ENCODE data around the gene F2. TPM values are rescaled to one million over a fixed set of nuclear protein-coding genes. Genes with fewer than 3 reads are reported as not detected.

The F2 gene
- total and polyA plus RNA-seq, 4 donors, result 0.29 to 0.39 TPM; not detected in 2

DNA sequence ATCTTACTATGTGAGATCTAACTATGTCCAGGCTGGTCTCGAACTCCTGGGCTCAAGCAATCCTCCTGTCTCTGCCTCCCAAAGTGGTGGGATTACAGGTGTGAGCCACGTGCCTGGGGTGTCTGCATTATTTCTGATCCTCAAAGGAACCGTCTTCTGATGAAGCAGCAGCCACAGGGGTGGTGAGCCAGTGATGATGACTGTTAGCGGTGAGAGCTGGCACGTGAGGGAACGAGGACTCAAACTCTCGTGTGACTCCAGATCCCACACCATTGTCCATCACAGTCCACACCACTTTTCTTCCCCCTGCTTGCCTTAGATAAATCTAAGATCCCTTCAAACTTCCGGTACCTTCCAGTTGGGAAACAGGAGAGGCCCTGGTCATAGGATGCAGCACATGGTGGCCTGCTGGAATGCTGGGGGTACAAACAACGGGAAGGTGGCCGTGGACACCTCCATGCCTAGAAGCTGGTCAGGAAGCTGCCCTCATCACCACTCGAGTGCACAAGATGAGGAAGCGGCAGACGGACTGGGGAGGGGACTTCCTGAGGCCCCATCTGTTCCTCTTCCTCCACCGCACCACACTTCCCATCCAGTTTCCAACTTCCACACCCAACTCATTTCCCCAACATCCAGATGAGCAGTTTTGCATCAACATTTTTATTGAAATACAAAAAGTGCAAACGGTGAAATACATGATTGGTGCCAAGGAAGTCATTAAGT lies 42.4 kb upstream of the F2 start:
- 86% methylated on average over 14 of the region's 15 CpGs for WGBS (ENCODE audit: insufficient coverage)
- Histone ChIP-seq H3K9me3 (ENCODE audit: control insufficient read depth, insufficient read depth, low read length) (no peaks in the 10 kb centered on the region), H3K27ac (ENCODE audit: low read depth, low read length) (no peak overlapping the region), H3K27me3 (ENCODE audit: control insufficient read depth, insufficient read depth, low read length) (no peaks in the 10 kb centered on the region), H3K4me1 (ENCODE audit: control insufficient read depth, insufficient read depth, low read length) (peaks cover 16% of the 10 kb centered on the region), H3K4me3 (ENCODE audit: low read depth, low read length) (no peak overlapping the region), H3K36me3 (ENCODE audit: control insufficient read depth, insufficient read depth, low read length) (peaks cover 92% of the 10 kb centered on the region)
- DNase-seq (ENCODE audit: low read depth in 4 of 6, low spot score in 6 of 6), result no peak

DNA sequence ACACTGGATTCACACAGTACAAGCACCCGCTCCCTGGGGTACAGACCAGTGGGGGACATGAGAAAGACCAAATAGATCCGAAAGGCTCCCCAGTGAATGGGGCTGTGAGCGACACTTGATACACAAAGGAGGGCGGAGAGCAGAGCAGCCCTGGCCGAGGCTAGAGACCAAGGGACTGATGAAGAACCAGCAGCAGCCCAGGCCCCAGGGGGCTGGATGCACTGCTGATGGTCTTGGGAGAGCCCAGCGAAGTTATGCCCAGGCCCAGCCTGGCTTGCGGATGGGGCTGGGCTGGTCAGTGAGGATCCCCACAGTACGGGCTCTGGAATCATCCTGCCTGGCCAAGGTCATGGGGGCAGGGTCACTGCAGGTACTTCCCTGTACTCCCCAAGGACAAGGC lies 41.8 kb upstream of the F2 start:
- no peak for DNase-seq (ENCODE audit: low read depth in 4 of 6, low spot score in 6 of 6)
- Histone ChIP-seq H3K27me3 (ENCODE audit: control insufficient read depth, insufficient read depth, low read length) (no peaks in the 10 kb centered on the region), H3K36me3 (ENCODE audit: control insufficient read depth, insufficient read depth, low read length) (peaks cover 92% of the 10 kb centered on the region), H3K4me3 (ENCODE audit: low read depth, low read length) (no peak overlapping the region), H3K27ac (ENCODE audit: low read depth, low read length) (no peak overlapping the region), H3K4me1 (ENCODE audit: control insufficient read depth, insufficient read depth, low read length) (peaks cover 16% of the 10 kb centered on the region), H3K9me3 (ENCODE audit: control insufficient read depth, insufficient read depth, low read length) (no peaks in the 10 kb centered on the region)
- 78% methylated on average over 8 of the region's 8 CpGs for WGBS (ENCODE audit: insufficient coverage)

DNA sequence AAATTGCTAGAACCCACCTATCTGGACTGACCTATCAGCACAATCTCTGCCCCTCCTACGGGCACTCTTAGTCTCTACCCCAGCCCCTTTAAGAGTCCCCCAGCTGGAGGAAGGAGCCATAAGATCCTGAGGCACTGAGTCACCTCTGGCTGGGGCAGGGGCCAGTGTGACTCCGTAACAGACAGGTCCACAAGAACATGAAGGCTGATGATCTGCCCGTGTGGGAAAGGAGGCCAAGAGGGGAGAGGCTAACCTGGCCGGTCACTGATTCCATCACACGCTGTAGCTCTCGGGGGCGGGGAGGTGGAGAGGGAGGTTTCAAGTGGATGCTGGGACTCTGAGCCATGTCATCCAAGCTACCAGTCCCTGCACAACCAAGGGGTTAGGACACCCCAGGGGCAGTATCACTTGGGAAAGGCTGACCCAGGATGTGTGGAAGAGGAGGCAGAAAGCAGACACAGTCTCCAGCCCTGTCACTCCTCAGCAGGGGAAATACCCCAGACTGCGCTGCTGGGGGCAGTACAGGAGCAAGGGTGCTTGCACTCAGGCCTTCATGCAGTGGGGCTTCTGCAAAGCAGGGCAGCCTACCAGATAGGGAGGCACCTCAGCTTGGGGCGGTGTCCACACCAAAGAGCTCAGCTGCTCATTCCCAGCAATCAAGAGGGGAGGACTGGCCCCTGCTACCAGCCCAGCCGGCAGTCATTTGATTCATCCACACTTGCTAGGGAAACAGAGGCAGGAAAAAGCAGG lies 40.8 kb upstream of the F2 start:
- no peak for DNase-seq (ENCODE audit: low read depth in 4 of 6, low spot score in 6 of 6)
- no peaks in the 10 kb centered on the region for H3K27me3 ChIP-seq (ENCODE audit: control insufficient read depth, insufficient read depth, low read length)
- peaks cover 89% of the 10 kb centered on the region for H3K36me3 ChIP-seq (ENCODE audit: control insufficient read depth, insufficient read depth, low read length)
- no peak overlapping the region for H3K4me3 ChIP-seq (ENCODE audit: low read depth, low read length)
- WGBS (ENCODE audit: insufficient coverage), result 95% methylated on average over 5 of the region's 10 CpGs
- no peaks in the 10 kb centered on the region for H3K9me3 ChIP-seq (ENCODE audit: control insufficient read depth, insufficient read depth, low read length)
- H3K27ac ChIP-seq (ENCODE audit: low read depth, low read length), result no peak overlapping the region
- peaks cover 16% of the 10 kb centered on the region for H3K4me1 ChIP-seq (ENCODE audit: control insufficient read depth, insufficient read depth, low read length)

DNA sequence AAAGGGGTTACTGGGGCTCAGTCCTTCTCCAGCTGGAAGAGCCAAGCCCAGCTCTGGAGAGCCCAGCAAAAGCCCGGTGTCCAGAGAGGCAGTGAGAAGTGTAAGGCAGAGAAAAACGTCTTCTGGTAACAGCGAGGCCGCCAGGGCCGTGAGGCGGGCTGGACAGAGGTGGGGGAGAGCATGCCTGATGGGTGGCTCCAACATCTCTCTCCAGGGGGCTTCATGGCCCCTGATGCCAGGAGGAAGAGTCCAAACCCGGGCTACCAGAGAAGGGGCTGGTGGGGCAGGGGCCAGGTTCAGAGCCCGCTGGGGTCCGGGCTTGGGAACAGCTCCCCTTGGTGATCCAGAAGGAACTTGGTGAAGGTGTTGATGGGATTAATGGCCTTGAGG lies 40.3 kb upstream of the F2 start:
- Histone ChIP-seq H3K27ac (ENCODE audit: low read depth, low read length) (no peak overlapping the region), H3K36me3 (ENCODE audit: control insufficient read depth, insufficient read depth, low read length) (peaks cover 89% of the 10 kb centered on the region)

DNA sequence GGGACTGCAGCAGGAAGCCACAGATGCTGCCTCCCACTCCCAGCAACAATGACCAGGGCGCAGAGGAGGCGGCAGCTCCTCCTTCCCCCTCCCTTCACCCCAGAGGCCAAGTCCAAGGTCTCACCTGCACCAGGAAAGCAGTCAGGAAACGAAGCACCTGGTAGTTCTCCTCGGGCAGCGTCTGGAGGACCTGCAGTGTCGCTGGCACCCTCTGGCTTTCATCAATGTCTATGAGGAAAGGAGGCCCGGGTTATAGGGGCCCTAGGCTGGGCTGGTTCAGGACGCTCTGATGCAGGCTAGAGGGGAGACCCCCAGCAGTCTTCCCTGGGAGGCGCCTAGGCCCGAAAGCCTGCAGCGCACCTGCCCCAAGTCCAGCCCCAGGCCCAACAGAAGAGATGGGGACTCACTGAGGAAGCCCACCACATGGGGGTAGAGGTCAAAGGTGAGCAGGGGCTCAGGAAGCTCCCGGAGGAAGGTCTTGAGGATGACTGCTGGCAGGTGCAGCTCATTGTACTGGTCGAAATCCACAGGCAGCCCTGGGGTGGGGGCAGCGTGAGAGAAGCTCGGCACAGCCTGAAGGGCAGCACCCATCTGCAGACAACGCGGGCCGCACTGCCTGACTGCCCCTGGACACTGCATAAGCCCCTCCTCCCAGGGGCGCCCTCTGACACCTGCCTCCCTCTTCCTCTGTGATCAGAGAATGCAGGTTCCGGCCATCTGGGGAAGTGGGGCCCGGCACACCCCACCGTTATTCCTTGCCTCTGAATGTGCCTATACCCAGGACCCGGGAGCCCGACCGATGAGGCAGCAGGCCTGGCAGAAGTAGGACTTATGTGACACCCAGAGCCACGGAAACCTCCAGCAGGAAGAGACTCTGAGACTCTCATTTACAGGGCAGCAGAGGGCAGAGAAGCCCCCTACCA lies 39.5 kb upstream of the F2 start:
- H3K27ac ChIP-seq (ENCODE audit: low read depth, low read length), result no peak overlapping the region
- no peaks in the 10 kb centered on the region for H3K9me3 ChIP-seq (ENCODE audit: control insufficient read depth, insufficient read depth, low read length)
- DNase-seq (ENCODE audit: low read depth in 4 of 6, low spot score in 6 of 6), result no peak
- H3K4me3 ChIP-seq (ENCODE audit: low read depth, low read length), result no peak overlapping the region
- no peaks in the 10 kb centered on the region for H3K27me3 ChIP-seq (ENCODE audit: control insufficient read depth, insufficient read depth, low read length)
- H3K36me3 ChIP-seq (ENCODE audit: control insufficient read depth, insufficient read depth, low read length), result peaks cover 85% of the 10 kb centered on the region
- peaks cover 16% of the 10 kb centered on the region for H3K4me1 ChIP-seq (ENCODE audit: control insufficient read depth, insufficient read depth, low read length)
- WGBS (ENCODE audit: insufficient coverage), result 96% methylated on average over 25 of the region's 26 CpGs

More for the DNA sequence above, 40.3 kb upstream of the F2 start:
- Histone ChIP-seq H3K4me3 (ENCODE audit: low read depth, low read length) (no peak overlapping the region), H3K27me3 (ENCODE audit: control insufficient read depth, insufficient read depth, low read length) (no peaks in the 10 kb centered on the region), H3K4me1 (ENCODE audit: control insufficient read depth, insufficient read depth, low read length) (peaks cover 16% of the 10 kb centered on the region), H3K9me3 (ENCODE audit: control insufficient read depth, insufficient read depth, low read length) (no peaks in the 10 kb centered on the region)
- no peak for DNase-seq (ENCODE audit: low read depth in 4 of 6, low spot score in 6 of 6)
- 91% methylated on average over 8 of the region's 9 CpGs for WGBS (ENCODE audit: insufficient coverage)

DNA sequence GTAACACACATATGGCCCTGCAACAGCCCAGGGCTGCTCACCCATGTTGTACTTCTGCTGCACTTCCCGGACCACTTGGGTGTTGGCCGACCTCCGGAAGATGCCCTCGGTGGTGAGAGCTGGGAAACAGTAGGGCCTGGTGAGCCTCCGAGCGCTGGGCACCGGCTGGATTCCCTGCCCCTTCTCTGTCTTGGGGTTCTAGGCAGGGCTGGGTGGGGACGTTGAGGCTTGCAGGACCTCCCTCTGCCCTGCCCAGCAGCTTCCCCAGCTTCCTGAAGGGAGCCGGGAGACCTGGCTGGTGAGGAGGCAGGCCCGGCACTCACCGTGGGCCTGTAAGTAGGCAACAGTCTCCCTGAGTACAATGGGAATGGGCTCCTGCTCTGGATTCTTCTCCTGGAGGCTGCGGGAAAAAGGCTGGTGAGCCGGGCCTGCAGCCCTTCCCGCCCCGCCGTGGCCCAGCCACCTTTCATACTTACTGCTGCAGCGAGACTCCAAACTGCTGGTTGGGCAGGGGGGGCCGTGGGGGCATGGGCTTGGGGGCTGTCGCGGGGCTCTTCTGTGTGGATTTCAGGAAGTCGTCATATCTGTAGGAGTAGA lies 38.8 kb upstream of the F2 start:
- WGBS (ENCODE audit: insufficient coverage), result 91% methylated on average over 20 of the region's 21 CpGs

DNA sequence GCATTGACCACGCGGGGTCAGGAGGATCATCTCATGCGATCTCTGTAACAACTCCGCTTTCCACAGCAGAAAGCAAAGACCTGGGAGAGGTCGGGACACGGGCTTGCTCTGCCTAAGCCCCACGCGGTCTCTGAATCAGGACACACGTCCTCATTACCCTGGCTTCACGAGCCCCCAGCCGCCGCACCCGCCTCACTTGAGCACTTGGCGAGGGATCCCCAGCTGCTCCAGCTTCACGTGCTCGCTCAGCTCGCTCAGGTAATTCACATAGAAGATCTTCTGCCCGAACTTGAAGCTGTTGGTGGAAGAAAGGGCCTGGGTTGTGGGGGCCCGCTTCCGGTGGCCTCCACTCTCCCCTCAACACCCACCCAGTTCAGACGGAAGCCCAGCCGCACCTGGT lies 38.2 kb upstream of the F2 start:
- Histone ChIP-seq H3K4me1 (ENCODE audit: control insufficient read depth, insufficient read depth, low read length) (peaks cover 7% of the 10 kb centered on the region), H3K36me3 (ENCODE audit: control insufficient read depth, insufficient read depth, low read length) (peaks cover 82% of the 10 kb centered on the region), H3K27me3 (ENCODE audit: control insufficient read depth, insufficient read depth, low read length) (no peaks in the 10 kb centered on the region), H3K4me3 (ENCODE audit: low read depth, low read length) (no peak overlapping the region), H3K27ac (ENCODE audit: low read depth, low read length) (no peak overlapping the region), H3K9me3 (ENCODE audit: control insufficient read depth, insufficient read depth, low read length) (no peaks in the 10 kb centered on the region)
- 95% methylated on average over 19 of the region's 22 CpGs for WGBS (ENCODE audit: insufficient coverage)
- no peak for DNase-seq (ENCODE audit: low read depth in 4 of 6, low spot score in 6 of 6)

More for the DNA sequence above, 38.8 kb upstream of the F2 start:
- Histone ChIP-seq H3K36me3 (ENCODE audit: control insufficient read depth, insufficient read depth, low read length) (peaks cover 82% of the 10 kb centered on the region), H3K4me3 (ENCODE audit: low read depth, low read length) (no peak overlapping the region), H3K27ac (ENCODE audit: low read depth, low read length) (no peak overlapping the region), H3K27me3 (ENCODE audit: control insufficient read depth, insufficient read depth, low read length) (no peaks in the 10 kb centered on the region), H3K4me1 (ENCODE audit: control insufficient read depth, insufficient read depth, low read length) (peaks cover 12% of the 10 kb centered on the region), H3K9me3 (ENCODE audit: control insufficient read depth, insufficient read depth, low read length) (no peaks in the 10 kb centered on the region)
- DNase-seq (ENCODE audit: low read depth in 4 of 6, low spot score in 6 of 6), result no peak

DNA sequence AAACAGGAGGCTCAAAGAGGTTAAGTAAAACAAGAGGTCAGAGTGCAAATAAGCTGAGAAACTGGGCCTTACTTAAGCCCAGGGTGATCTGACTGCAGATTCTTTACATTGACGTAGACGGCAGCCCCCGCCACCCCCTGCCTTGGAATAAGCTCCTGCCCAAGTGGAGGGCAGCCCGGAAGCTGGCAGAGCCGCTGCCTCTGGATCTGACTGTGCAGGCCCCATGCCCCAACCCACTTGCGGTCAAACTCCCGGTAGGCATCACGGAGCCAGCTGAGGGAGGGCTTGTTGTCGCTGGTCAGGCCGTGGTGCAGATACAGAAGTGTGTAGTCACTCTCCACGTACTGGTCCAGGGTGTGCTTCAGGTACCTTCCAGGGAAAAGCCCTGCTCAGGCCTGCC lies 37.2 kb upstream of the F2 start:
- WGBS (ENCODE audit: insufficient coverage), result 99% methylated on average over 11 of the region's 11 CpGs
- H3K9me3 ChIP-seq (ENCODE audit: control insufficient read depth, insufficient read depth, low read length), result no peaks in the 10 kb centered on the region
- peaks cover 81% of the 10 kb centered on the region for H3K36me3 ChIP-seq (ENCODE audit: control insufficient read depth, insufficient read depth, low read length)
- H3K27ac ChIP-seq (ENCODE audit: low read depth, low read length), result no peak overlapping the region
- H3K27me3 ChIP-seq (ENCODE audit: control insufficient read depth, insufficient read depth, low read length), result no peaks in the 10 kb centered on the region
- no peak for DNase-seq (ENCODE audit: low read depth in 4 of 6, low spot score in 6 of 6)
- no peak overlapping the region for H3K4me3 ChIP-seq (ENCODE audit: low read depth, low read length)
- peaks cover 5% of the 10 kb centered on the region for H3K4me1 ChIP-seq (ENCODE audit: control insufficient read depth, insufficient read depth, low read length)
